Measurements from ENCODE around the gene MAGI2. TPM values are rescaled to one million over a fixed set of nuclear protein-coding genes. Genes with fewer than 3 reads are reported as not detected.

Gene MAGI2
- total RNA-seq, 1 experiment from 2014 or later, result 14.3 TPM

DNA sequence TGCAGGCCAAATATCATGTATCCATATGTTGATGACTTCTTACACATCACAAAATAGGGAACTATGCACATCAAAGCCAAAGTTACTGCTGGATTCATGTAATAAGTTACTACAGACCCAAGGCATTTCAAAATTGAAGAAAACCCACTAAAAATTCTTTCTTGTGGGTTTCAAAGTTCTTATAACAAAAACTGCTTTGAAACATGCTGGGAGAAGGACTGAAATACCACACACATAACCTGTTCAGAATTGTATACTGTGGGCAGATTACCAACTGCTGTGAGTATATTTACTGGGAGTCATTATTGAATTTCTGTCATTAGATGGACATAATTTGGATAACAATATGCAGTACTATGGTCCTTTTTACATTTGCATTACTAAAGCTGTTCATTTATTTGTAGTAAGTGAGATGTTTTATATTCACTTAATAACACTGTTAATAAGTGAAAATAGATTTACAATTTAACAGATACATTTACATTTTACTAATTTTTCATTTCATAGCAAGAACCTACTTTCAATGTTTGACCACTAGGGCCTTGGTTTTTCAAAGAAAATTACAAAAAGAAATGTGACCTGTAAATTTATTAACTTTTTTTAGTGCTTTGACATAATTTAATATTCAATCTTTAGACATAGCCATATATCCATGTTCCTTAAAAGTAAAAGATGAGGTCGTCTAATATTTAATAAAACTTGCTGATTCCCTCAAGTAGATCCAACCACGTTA, 132.6 kb downstream of the MAGI2 start:
- no peak overlapping the region for H3K4ac ChIP-seq (ENCODE audit: low read depth, low read length)
- no peaks in the 10 kb centered on the region for H3K9me3 ChIP-seq (ENCODE audit: control insufficient read depth, low read depth, low read length)
- H2BK12ac ChIP-seq (ENCODE audit: insufficient read length, low read depth, low read length), result no peak overlapping the region
- H3K4me2 ChIP-seq (ENCODE audit: insufficient read depth, insufficient read length, low read length), result no peak overlapping the region
- no CpG with 5 or more reads among the region's 2 CpGs for WGBS (ENCODE audit: extremely low coverage, insufficient read length, low lambda C conversion rate)
- Mint-ChIP-seq H3K4me1 (peaks cover 8 to 9% of the 10 kb centered on the region in 2 experiments), H3K27me3 (ENCODE audit: low read depth) (no peaks in the 10 kb centered on the region), H3K4me3 (no peak overlapping the region), H3K36me3 (ENCODE audit: insufficient read depth in 1 of 3, low read depth in 3 of 3) (no peaks in the 10 kb centered on the region), H3K9me3 (no peaks in the 10 kb centered on the region), H3K27ac (no peak overlapping the region)
- H2BK5ac ChIP-seq (ENCODE audit: insufficient read length, low read length), result no peak overlapping the region
- no peak overlapping the region for H2BK120ac ChIP-seq (ENCODE audit: low read depth, low read length, poor library complexity, severe bottlenecking)
- no peaks in the 10 kb centered on the region for H3K27me3 ChIP-seq (ENCODE audit: insufficient read depth, low read length)
- no peak for DNase-seq
- H4K5ac ChIP-seq (ENCODE audit: insufficient read length, low read depth, low read length), result no peak overlapping the region
- H3K23me2 ChIP-seq (ENCODE audit: insufficient read length, low read depth, low read length, poor library complexity, severe bottlenecking), result no peaks in the 10 kb centered on the region
- no peaks in the 10 kb centered on the region for H3K4me1 ChIP-seq (ENCODE audit: insufficient read depth, low read length)
- no peak overlapping the region for H3K56ac ChIP-seq (ENCODE audit: insufficient read length, low read depth, low read length)
- H4K91ac ChIP-seq (ENCODE audit: insufficient read length, low read depth, low read length), result no peak overlapping the region
- H3K27ac ChIP-seq (ENCODE audit: insufficient read length, low read depth, low read length), result no peak overlapping the region
- no peak overlapping the region for H3K23ac ChIP-seq (ENCODE audit: insufficient read length, low read depth, low read length)
- no peaks in the 10 kb centered on the region for H3K79me2 ChIP-seq (ENCODE audit: insufficient read depth, low read length)
- H4K20me1 ChIP-seq (ENCODE audit: control insufficient read depth, insufficient read depth, insufficient read length), result no peaks in the 10 kb centered on the region
- no peak overlapping the region for H3T11ph ChIP-seq (ENCODE audit: low read length)
- no peak overlapping the region for H3K14ac ChIP-seq (ENCODE audit: insufficient read depth, low read length)
- H3K9ac ChIP-seq (ENCODE audit: extremely low read depth, insufficient read length, low read length), result no peak overlapping the region
- H3K18ac ChIP-seq (ENCODE audit: insufficient read length, low read depth, low read length), result no peak overlapping the region
- H4K8ac ChIP-seq (replicated peaks; ENCODE audit: insufficient read length, low read depth, low read length), result no peak overlapping the region
- no peak overlapping the region for H2AK5ac ChIP-seq (ENCODE audit: insufficient read length, low read length)
- H2AFZ ChIP-seq (ENCODE audit: low read length), result no peak overlapping the region
- no peak overlapping the region for H2BK15ac ChIP-seq (ENCODE audit: low read depth, low read length)
- TF ChIP-seq, protein P1, sequence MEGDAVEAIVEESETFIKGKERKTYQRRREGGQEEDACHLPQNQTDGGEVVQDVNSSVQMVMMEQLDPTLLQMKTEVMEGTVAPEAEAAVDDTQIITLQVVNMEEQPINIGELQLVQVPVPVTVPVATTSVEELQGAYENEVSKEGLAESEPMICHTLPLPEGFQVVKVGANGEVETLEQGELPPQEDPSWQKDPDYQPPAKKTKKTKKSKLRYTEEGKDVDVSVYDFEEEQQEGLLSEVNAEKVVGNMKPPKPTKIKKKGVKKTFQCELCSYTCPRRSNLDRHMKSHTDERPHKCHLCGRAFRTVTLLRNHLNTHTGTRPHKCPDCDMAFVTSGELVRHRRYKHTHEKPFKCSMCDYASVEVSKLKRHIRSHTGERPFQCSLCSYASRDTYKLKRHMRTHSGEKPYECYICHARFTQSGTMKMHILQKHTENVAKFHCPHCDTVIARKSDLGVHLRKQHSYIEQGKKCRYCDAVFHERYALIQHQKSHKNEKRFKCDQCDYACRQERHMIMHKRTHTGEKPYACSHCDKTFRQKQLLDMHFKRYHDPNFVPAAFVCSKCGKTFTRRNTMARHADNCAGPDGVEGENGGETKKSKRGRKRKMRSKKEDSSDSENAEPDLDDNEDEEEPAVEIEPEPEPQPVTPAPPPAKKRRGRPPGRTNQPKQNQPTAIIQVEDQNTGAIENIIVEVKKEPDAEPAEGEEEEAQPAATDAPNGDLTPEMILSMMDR (conservative IDR thresholded peaks at IDR 0.05), result no peak
- H3K79me1 ChIP-seq (ENCODE audit: insufficient read depth, low read depth, low read length, poor library complexity, severe bottlenecking), result no peaks in the 10 kb centered on the region
- H2BK20ac ChIP-seq (ENCODE audit: low read depth, low read length, poor library complexity, severe bottlenecking), result no peak overlapping the region
